Heart left ventricle (tissue), 13 donors: Measurements from ENCODE around the gene TGFB1.

Source experiments
- POLR2A ChIP-seq, 2 donors: fragments of 450-650 bp; IDR thresholded peaks; one replicate each; pipeline ENCODE4 v1.6.1; 2017; ENCODE audit warnings: antibody characterized with exemption in 2 of 2, mild to moderate bottlenecking in 2 of 2, moderate library complexity in 2 of 2
- TF ChIP-seq, protein P1 (sequence below), 12 donors: fragments of 200-600 bp; sonication (generic) in 4 of 12; IDR thresholded peaks; one replicate each; pipeline versions ENCODE4 v1.5.0 to v1.8.0; 2018 to 2022; ENCODE audit warnings: antibody characterized with exemption in 12 of 12, mild to moderate bottlenecking in 5 of 12
- donor health status: ischemic (EF 13 %, LVEDD 7.1; RV severe dilation, severe dysfunction).
- donor health status: DM: no; HTN: yes; CAD: no.
- donor health status: DM: no; HTN: no; CAD: no.
- donor health status: ischemic (EF 25% LVEDD 6.9; RV normal size, moderate dysfunction).
- donor health status: ischemic (EF 25% LVEDD 5.7; RV mildly dilated, moderate dysfunction).
- donor health status: ischemic (EF 35%, LVEDD 5.7; RV mildly dilated, moderate dysfunction).
- donor health status: nonischemic (EF 11% LVEDD 7.7; RV severe dilation, severe dysfunction).
- donor health status: DM: yes; HTN: yes; CAD: no.
- donor health status: PGD.
- donor health status: ischemic (EF 29% LVEDD 5.4; RV normal size, mild dysfunction).
- donor health status: nonischemic (EF 23%, LVEDD 6.1; RV moderate dilation, normal function).

- TF ChIP-seq POLR2A (IDR thresholded peaks at IDR 0.05): no peak
- TF ChIP-seq, protein P1, sequence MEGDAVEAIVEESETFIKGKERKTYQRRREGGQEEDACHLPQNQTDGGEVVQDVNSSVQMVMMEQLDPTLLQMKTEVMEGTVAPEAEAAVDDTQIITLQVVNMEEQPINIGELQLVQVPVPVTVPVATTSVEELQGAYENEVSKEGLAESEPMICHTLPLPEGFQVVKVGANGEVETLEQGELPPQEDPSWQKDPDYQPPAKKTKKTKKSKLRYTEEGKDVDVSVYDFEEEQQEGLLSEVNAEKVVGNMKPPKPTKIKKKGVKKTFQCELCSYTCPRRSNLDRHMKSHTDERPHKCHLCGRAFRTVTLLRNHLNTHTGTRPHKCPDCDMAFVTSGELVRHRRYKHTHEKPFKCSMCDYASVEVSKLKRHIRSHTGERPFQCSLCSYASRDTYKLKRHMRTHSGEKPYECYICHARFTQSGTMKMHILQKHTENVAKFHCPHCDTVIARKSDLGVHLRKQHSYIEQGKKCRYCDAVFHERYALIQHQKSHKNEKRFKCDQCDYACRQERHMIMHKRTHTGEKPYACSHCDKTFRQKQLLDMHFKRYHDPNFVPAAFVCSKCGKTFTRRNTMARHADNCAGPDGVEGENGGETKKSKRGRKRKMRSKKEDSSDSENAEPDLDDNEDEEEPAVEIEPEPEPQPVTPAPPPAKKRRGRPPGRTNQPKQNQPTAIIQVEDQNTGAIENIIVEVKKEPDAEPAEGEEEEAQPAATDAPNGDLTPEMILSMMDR (IDR thresholded peaks at IDR 0.05): no peak
Observed at GRCh38 chr19:41372501-41372900, 18.8 kb upstream of the TGFB1 start.
